Effector CD8-positive, alpha-beta T cell (primary cell): Measurements from ENCODE around the gene NR6A1.

Experiments
- DNase-seq: peaks from one replicate; lab custom pipeline; 2025; lab: John Stamatoyannopoulos, UW

Gene NR6A1

GRCh38 chr9:124724415-124725067 lies 46.6 kb downstream of the NR6A1 start:
- no peak for DNase-seq

GRCh38 chr9:124723352-124723751 lies 47.8 kb downstream of the NR6A1 start:
- no peak for DNase-seq

GRCh38 chr9:124721109-124721906 lies 49.8 kb downstream of the NR6A1 start:
- DNase-seq = no peak

GRCh38 chr9:124720429-124721108 lies 50.5 kb downstream of the NR6A1 start:
- no peak for DNase-seq

- no peak for DNase-seq
Observed at GRCh38 chr9:124718928-124719327, 52.2 kb downstream of the NR6A1 start.

GRCh38 chr9:124717597-124717996 lies 53.5 kb downstream of the NR6A1 start:
- DNase-seq = no peak

- DNase-seq = no peak
Observed at GRCh38 chr9:124716808-124717207, 54.3 kb downstream of the NR6A1 start.

- no peak for DNase-seq
Observed at GRCh38 chr9:124710766-124711165, 60.3 kb downstream of the NR6A1 start.

GRCh38 chr9:124709292-124709690 lies 61.8 kb downstream of the NR6A1 start:
- DNase-seq = no peak

GRCh38 chr9:124708633-124709291 lies 62.3 kb downstream of the NR6A1 start:
- DNase-seq = no peak

- DNase-seq = no peak
Observed at GRCh38 chr9:124708074-124708473, 63.0 kb downstream of the NR6A1 start.

GRCh38 chr9:124707666-124708065 lies 63.4 kb downstream of the NR6A1 start:
- DNase-seq = no peak

- DNase-seq = no peak
Observed at GRCh38 chr9:124706685-124707084, 64.4 kb downstream of the NR6A1 start.

- no peak for DNase-seq
Observed at GRCh38 chr9:124699575-124699974, 71.5 kb downstream of the NR6A1 start.

GRCh38 chr9:124698265-124698664 lies 72.8 kb downstream of the NR6A1 start:
- no peak for DNase-seq

- no peak for DNase-seq
Observed at GRCh38 chr9:124697326-124698200, 73.5 kb downstream of the NR6A1 start.

GRCh38 chr9:124696101-124696500 lies 75.0 kb downstream of the NR6A1 start:
- DNase-seq = no peak

- DNase-seq = no peak
Observed at GRCh38 chr9:124695280-124695890, 75.7 kb downstream of the NR6A1 start.

GRCh38 chr9:124694414-124695279 lies 76.5 kb downstream of the NR6A1 start:
- DNase-seq = no peak

- no peak for DNase-seq
Observed at GRCh38 chr9:124693403-124693802, 77.7 kb downstream of the NR6A1 start.
